Right hindlimb (tissue), 1 donor: ENCODE results near the gene TBXAS1.
"Not testable (repeated sequence)": the region's sequence is repeated elsewhere in the genome, so short reads cannot be mapped to it uniquely, and the experiment has no call there.

Experiments
- DNase-seq: peaks from one replicate; pipeline ENCODE4 v3.0.0-alpha.2; 2018

Gene TBXAS1

GRCh38 chr7:139893999-139894398 lies 64.9 kb downstream of the TBXAS1 start:
- no peak for DNase-seq

GRCh38 chr7:139895141-139895829 lies 66.2 kb downstream of the TBXAS1 start:
- DNase-seq, result no peak

- DNase-seq, result no peak
Measured at GRCh38 chr7:139896288-139896687, 67.2 kb downstream of the TBXAS1 start.

- DNase-seq, result no peak
Measured at GRCh38 chr7:139896831-139897230, 67.8 kb downstream of the TBXAS1 start.

GRCh38 chr7:139897422-139898090 lies 68.5 kb downstream of the TBXAS1 start:
- DNase-seq, result no peak

GRCh38 chr7:139898483-139898882 lies 69.4 kb downstream of the TBXAS1 start:
- DNase-seq, result no peak

- DNase-seq, result no peak
Measured at GRCh38 chr7:139899328-139899955, 70.4 kb downstream of the TBXAS1 start.

GRCh38 chr7:139900326-139900725 lies 71.3 kb downstream of the TBXAS1 start:
- no peak for DNase-seq

GRCh38 chr7:139901056-139901795 lies 72.2 kb downstream of the TBXAS1 start:
- DNase-seq, result no peak

GRCh38 chr7:139901901-139902300 lies 72.8 kb downstream of the TBXAS1 start:
- DNase-seq, result no peak

- no peak for DNase-seq
Measured at GRCh38 chr7:139902436-139903102, 73.5 kb downstream of the TBXAS1 start.

- DNase-seq, result not testable (repeated sequence)
Measured at GRCh38 chr7:139903103-139903477, 74.0 kb downstream of the TBXAS1 start.

- no peak for DNase-seq
Measured at GRCh38 chr7:139906879-139907278, 77.8 kb downstream of the TBXAS1 start.

GRCh38 chr7:139908792-139909191 lies 79.7 kb downstream of the TBXAS1 start:
- DNase-seq, result no peak

- peak; percentile 50 for DNase-seq
Measured at GRCh38 chr7:139909379-139910050, 80.5 kb downstream of the TBXAS1 start.

GRCh38 chr7:139913021-139913844 lies 84.2 kb downstream of the TBXAS1 start:
- DNase-seq, result no peak

- no peak for DNase-seq
Measured at GRCh38 chr7:139913845-139914135, 84.7 kb downstream of the TBXAS1 start.

- no peak for DNase-seq
Measured at GRCh38 chr7:139914306-139915267, 85.5 kb downstream of the TBXAS1 start.

GRCh38 chr7:139915268-139915863 lies 86.3 kb downstream of the TBXAS1 start:
- no peak for DNase-seq
